ENCODE results near the gene ZNF276.
"Not testable (repeated sequence)": the region's sequence is repeated elsewhere in the genome, so short reads cannot be mapped to it uniquely, and the experiment has no call there.

DNA sequence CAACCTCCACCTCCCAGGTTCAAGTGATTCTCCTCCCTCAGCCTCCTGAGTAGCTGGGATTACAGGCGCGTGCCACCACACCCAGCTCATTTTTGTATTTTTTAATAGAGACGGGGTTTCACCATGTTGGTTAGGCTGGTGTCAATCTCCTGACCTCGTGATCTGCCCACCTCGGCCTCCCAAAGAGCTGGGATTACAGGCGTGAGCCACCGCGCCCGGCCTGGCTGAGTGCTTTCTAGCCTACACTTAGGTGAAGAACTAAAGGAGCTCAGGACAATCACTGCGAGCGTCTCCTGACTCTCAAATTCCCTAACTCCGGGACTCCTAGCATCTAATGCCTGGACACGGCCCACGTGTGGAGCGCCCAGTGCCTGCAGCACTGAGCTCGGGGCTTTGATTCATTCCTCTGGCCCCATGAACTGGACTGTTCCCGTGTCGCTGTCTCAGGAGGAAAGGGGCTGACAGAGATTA is 21.7 kb upstream of the ZNF276 start:
- TF ChIP-seq, protein P1, sequence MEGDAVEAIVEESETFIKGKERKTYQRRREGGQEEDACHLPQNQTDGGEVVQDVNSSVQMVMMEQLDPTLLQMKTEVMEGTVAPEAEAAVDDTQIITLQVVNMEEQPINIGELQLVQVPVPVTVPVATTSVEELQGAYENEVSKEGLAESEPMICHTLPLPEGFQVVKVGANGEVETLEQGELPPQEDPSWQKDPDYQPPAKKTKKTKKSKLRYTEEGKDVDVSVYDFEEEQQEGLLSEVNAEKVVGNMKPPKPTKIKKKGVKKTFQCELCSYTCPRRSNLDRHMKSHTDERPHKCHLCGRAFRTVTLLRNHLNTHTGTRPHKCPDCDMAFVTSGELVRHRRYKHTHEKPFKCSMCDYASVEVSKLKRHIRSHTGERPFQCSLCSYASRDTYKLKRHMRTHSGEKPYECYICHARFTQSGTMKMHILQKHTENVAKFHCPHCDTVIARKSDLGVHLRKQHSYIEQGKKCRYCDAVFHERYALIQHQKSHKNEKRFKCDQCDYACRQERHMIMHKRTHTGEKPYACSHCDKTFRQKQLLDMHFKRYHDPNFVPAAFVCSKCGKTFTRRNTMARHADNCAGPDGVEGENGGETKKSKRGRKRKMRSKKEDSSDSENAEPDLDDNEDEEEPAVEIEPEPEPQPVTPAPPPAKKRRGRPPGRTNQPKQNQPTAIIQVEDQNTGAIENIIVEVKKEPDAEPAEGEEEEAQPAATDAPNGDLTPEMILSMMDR (conservative IDR thresholded peaks at IDR 0.05; ENCODE audit: low read depth, low read length) = not testable (repeated sequence)
- not testable (repeated sequence) for TF ChIP-seq EZH2phosphoT487 (IDR thresholded peaks at IDR 0.05; ENCODE audit: borderline replicate concordance, low read length)

Data from PC-3 (cell line).